Measurements from ENCODE around the gene CEP295NL.

GRCh38 chr17:78899361-78900260 lies 3.4 kb downstream of the CEP295NL start:
- TF ChIP-seq TAF1 (IDR thresholded peaks at IDR 0.05; ENCODE audit: low read depth, low read length) (no peak), POLR2AphosphoS5 (IDR thresholded peaks at IDR 0.05; ENCODE audit: low read depth, low read length) (no peak), POLR2A (IDR thresholded peaks at IDR 0.05; ENCODE audit: low read depth, low read length) (no peak), PAX5 (IDR thresholded peaks at IDR 0.05; ENCODE audit: insufficient read depth, low read length, severe bottlenecking) (no peak)
